ENCODE data around the gene CMTM4.

DNA sequence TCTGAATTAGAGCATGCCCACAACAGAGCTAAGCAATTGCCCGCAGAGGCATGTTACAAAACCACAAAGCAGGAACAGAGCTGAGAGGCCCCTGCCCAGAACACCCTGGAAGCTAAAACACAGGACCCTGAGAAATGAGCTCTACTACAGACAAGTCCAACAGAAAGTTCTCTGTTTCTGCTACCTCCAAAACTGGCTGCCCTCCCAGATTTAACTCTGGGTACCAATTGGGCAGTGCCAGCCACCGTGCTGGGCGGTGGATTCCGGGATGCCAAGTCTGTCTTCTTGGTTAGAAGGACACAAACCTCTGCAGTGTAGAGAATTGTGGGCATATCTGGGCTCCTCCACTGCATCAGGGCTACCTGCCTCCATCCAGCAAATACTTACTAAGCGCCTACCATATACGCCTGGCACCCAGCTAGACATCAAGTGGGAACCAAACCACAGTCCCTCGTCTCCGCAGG is 1.0 kb downstream of the CMTM4 start:
- TF ChIP-seq, protein P1, sequence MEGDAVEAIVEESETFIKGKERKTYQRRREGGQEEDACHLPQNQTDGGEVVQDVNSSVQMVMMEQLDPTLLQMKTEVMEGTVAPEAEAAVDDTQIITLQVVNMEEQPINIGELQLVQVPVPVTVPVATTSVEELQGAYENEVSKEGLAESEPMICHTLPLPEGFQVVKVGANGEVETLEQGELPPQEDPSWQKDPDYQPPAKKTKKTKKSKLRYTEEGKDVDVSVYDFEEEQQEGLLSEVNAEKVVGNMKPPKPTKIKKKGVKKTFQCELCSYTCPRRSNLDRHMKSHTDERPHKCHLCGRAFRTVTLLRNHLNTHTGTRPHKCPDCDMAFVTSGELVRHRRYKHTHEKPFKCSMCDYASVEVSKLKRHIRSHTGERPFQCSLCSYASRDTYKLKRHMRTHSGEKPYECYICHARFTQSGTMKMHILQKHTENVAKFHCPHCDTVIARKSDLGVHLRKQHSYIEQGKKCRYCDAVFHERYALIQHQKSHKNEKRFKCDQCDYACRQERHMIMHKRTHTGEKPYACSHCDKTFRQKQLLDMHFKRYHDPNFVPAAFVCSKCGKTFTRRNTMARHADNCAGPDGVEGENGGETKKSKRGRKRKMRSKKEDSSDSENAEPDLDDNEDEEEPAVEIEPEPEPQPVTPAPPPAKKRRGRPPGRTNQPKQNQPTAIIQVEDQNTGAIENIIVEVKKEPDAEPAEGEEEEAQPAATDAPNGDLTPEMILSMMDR (IDR thresholded peaks at IDR 0.05): no peak
- TF ChIP-seq EP300 (IDR thresholded peaks at IDR 0.05) (no peak), POLR2A (IDR thresholded peaks at IDR 0.05) (no peak)

Data from suprapubic skin (tissue), 3 donors.